Psoas muscle (tissue), 8 donors: ENCODE data around the gene DMXL1. TPM values are rescaled to one million over a fixed set of nuclear protein-coding genes. Genes with fewer than 3 reads are reported as not detected.

Experiments used
- ATAC-seq, 4 donors: fragments of 200-7000 bp; cut with Tn5 transposase; one replicate each; pipeline ENCODE4 v1.9.1; 2020; ENCODE audit warnings: moderate library complexity in 3 of 4, mild to moderate bottlenecking in 2 of 4
- DNase-seq, 2 donors: peaks; one replicate each; pipeline ENCODE4 v3.0.0-alpha.2; 2020
- H3K27ac ChIP-seq: fragments of 200-600 bp; one replicate; pipeline ENCODE4 v1.8.0; 2022
- H3K27me3 ChIP-seq, 3 donors: fragments of 200-600 bp in 1 of 3; one replicate each; pipeline versions ENCODE4 v1.6.1 to v1.8.0; 2013 to 2022; ENCODE audit warnings: low read length in 2 of 3, mild to moderate bottlenecking in 2 of 3, moderate library complexity in 1 of 3; ENCODE audit not compliant: insufficient read depth in 3 of 3
- H3K36me3 ChIP-seq, 2 donors: fragments of 200-600 bp in 1 of 2; one replicate each; pipeline versions ENCODE4 v1.6.1 to v1.8.0; 2013 to 2022; ENCODE audit warnings: low read depth in 1 of 2, mild to moderate bottlenecking in 1 of 2, moderate library complexity in 1 of 2; ENCODE audit not compliant: insufficient read depth in 1 of 2
- H3K4me1 ChIP-seq: fragments of 200-600 bp; one replicate; pipeline ENCODE4 v1.8.0; 2022
- H3K4me3 ChIP-seq: fragments of 200-600 bp; one replicate; pipeline ENCODE4 v1.8.0; 2022; ENCODE audit warnings: mild to moderate bottlenecking
- H3K9me3 ChIP-seq: fragments of 200-600 bp; one replicate; pipeline ENCODE4 v1.8.0; 2022
- CTCF ChIP-seq: fragments of 200-600 bp; IDR thresholded peaks from one replicate; pipeline ENCODE4 v1.8.0; 2022; ENCODE audit warnings: antibody characterized with exemption
- WGBS, 3 donors: extraction: QIAGEN DNeasy Blood & Tissue Kit; methylation state at CpG; one replicate each; pipeline versions ENCODE4 v1.1.6 to v1.1.7; 2013; 5-methylcytosine and 5-hydroxymethylcytosine counted together
- intact Hi-C, 2 donors: fragments of 100-400 bp; cut with DNase I; formaldehyde crosslinking; loops; one replicate each; pipeline versions ENCODE4 v1.11.0 to v1.14.2; 2022
- polyA plus RNA-seq, 3 donors: library from polyadenylated mRNA; stranded (reverse); fragments of 200-250 nt; gene quantifications; one replicate each; pipeline ENCODE4 v1.2.3, GENCODE V29; 2013
- total RNA-seq, 4 donors: library from RNA; stranded (reverse); fragmentation: NEBNext Ultra II Directional in 2 of 4; extraction: Animal tissue kit (Norgen Biotek cat#: 25700) in 2 of 4; gene quantifications; one replicate each; pipeline versions ENCODE4 v1.2.1 to v1.2.4, GENCODE V29; 2021 to 2023
- donor health status: healthy with polysubstance abuse.
- donor health status: DM: no; HTN: no; CAD: no; lungs with moderate emphysema.
- donor health status: Bipolar disorder and iron deficiency.
- donor health status: healthy.
- donor health status: DM: yes; HTN: yes; CAD: no.
- donor health status: DM: no; HTN: no; CAD: no.
- donor health status: DM: no; HTN: no; CAD: no.
- donor health status: DM: yes; HTN: yes; CAD: no.

DMXL1 gene
- total and polyA plus RNA-seq, 7 donors, result 5.1 to 21.7 (median 15.7) TPM

GRCh38 chr5:119036101-119036762 is 34.7 kb upstream of the DMXL1 start:
- H3K36me3 ChIP-seq, result no peaks in the 10 kb centered on the region
- no peak overlapping the region for H3K27ac ChIP-seq
- DNase-seq, result no peak
- ATAC-seq, result peak in 2 of 4 donors; percentile 42 to 58
- H3K4me1 ChIP-seq, result no peaks in the 10 kb centered on the region
- intact Hi-C loops, result no loop called here
- no peaks in the 10 kb centered on the region for H3K9me3 ChIP-seq
- H3K27me3 ChIP-seq, result no peaks in the 10 kb centered on the region
- no peak for TF ChIP-seq CTCF
- no peak overlapping the region for H3K4me3 ChIP-seq
- WGBS, 3 donors, result 89 to 92% (median 89%) methylated on average over 8 of the region's 8 CpGs

- DNase-seq, result no peak
- Histone ChIP-seq H3K9me3 (no peaks in the 10 kb centered on the region), H3K36me3 (no peaks in the 10 kb centered on the region), H3K27ac (no peak overlapping the region), H3K27me3 (no peaks in the 10 kb centered on the region), H3K4me1 (no peaks in the 10 kb centered on the region), H3K4me3 (no peak overlapping the region)
- TF ChIP-seq CTCF, result no peak
- intact Hi-C loops, result no loop called here
- 83 to 90% (median 86%) methylated on average over 16 of the region's 16 CpGs for WGBS, 3 donors
- no peak for ATAC-seq
Measured at GRCh38 chr5:119037496-119038215, 33.2 kb upstream of the DMXL1 start.

- no peaks in the 10 kb centered on the region for H3K27me3 ChIP-seq
- no peak overlapping the region for H3K27ac ChIP-seq
- no peak for DNase-seq
- intact Hi-C loops, result no loop called here
- no peaks in the 10 kb centered on the region for H3K36me3 ChIP-seq
- H3K4me3 ChIP-seq, result no peak overlapping the region
- ATAC-seq, result no peak
- no peaks in the 10 kb centered on the region for H3K9me3 ChIP-seq
- H3K4me1 ChIP-seq, result no peaks in the 10 kb centered on the region
- 79 to 86% (median 79%) methylated on average over 2 of the region's 2 CpGs for WGBS, 3 donors
- no peak for TF ChIP-seq CTCF
Measured at GRCh38 chr5:119048246-119048645, 22.6 kb upstream of the DMXL1 start.

- 74 to 83% (median 75%) methylated on average over 7 of the region's 7 CpGs for WGBS, 3 donors
- intact Hi-C loops, result no loop called here
- H3K9me3 ChIP-seq, result no peaks in the 10 kb centered on the region
- DNase-seq (no peak), ATAC-seq (no peak)
- H3K4me1 ChIP-seq, result no peaks in the 10 kb centered on the region
- TF ChIP-seq CTCF, result no peak
- H3K4me3 ChIP-seq, result no peak overlapping the region
- H3K27me3 ChIP-seq, result no peaks in the 10 kb centered on the region
- H3K27ac ChIP-seq, result no peak overlapping the region
- H3K36me3 ChIP-seq, result no peaks in the 10 kb centered on the region
Measured at GRCh38 chr5:119049824-119050449, 20.9 kb upstream of the DMXL1 start.
